ENCODE results near the gene RNF7. TPM values are rescaled to one million over a fixed set of nuclear protein-coding genes. Genes with fewer than 3 reads are reported as not detected.
"Not testable (repeated sequence)": the region's sequence is repeated elsewhere in the genome, so short reads cannot be mapped to it uniquely, and the experiment has no call there.

RNF7 gene
- total and polyA plus RNA-seq, 2 donors (not counting 3 experiments of a cell fraction or from before 2014, with no cell fraction given), result 120 to 136 TPM

DNA sequence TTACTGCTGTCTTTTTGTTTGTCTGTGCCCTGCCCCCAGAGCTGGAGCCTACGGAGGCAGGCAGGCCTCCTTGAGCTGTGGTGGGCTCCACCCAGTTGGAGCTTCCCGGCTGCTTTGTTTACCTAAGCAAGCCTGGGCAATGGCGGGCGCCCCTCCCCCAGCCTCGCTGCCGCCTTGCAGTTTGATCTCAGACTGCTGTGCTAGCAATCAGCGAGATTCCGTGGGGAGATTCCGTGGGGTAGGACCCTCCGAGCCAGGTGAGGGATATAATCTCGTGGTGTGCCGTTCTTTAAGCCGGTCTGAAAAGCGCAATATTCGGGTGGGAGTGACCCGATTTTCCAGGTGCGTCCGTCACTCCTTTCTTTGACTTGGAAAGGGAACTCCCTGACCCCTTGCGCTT lies 24.5 kb downstream of the RNF7 start:
- intact Hi-C loops (cut with micrococcal nuclease); H3K9me3 ChIP-seq (replicated peaks; ENCODE audit: control insufficient read depth, insufficient read depth, low read length); DNase-seq (ENCODE audit: low read depth, low spot score); H3K4me1 ChIP-seq (ENCODE audit: control insufficient read depth, extremely low read depth, insufficient read depth, low read length); FAIRE-seq; H3K4me2 ChIP-seq (ENCODE audit: insufficient read depth, low read length); H3K27ac ChIP-seq (ENCODE audit: insufficient read depth, low read depth, low read length); H3K9ac ChIP-seq (replicated peaks; ENCODE audit: extremely low read depth, insufficient read depth, low read length); H2AFZ ChIP-seq (ENCODE audit: low read depth, low read length); BruUV-seq (replicated peaks); H3K27me3 ChIP-seq (ENCODE audit: control insufficient read depth in 2 of 2, insufficient read depth in 2 of 2, low read length in 2 of 2); H3K4me3 ChIP-seq (replicated peaks in 1 of 3; ENCODE audit: insufficient read depth in 1 of 3, low read depth in 1 of 3, low read length in 3 of 3); H4K20me1 ChIP-seq (replicated peaks; ENCODE audit: control insufficient read depth, extremely low read depth, insufficient read depth, low read length); H3K36me3 ChIP-seq (ENCODE audit: control insufficient read depth in 2 of 2, extremely low read depth in 1 of 2, insufficient read depth in 2 of 2, low read length in 2 of 2); H3K9me1 ChIP-seq (replicated peaks; ENCODE audit: control insufficient read depth, extremely low read depth, insufficient read depth, low read length); H3K79me2 ChIP-seq (ENCODE audit: control insufficient read depth, insufficient read depth, low read length); CTCF ChIA-PET; dilution Hi-C loops (cut with MboI; ENCODE audit: extremely low pct_ligation_motif_present, low sequenced_read_pairs); POLR2A ChIA-PET: not testable (repeated sequence)

DNA sequence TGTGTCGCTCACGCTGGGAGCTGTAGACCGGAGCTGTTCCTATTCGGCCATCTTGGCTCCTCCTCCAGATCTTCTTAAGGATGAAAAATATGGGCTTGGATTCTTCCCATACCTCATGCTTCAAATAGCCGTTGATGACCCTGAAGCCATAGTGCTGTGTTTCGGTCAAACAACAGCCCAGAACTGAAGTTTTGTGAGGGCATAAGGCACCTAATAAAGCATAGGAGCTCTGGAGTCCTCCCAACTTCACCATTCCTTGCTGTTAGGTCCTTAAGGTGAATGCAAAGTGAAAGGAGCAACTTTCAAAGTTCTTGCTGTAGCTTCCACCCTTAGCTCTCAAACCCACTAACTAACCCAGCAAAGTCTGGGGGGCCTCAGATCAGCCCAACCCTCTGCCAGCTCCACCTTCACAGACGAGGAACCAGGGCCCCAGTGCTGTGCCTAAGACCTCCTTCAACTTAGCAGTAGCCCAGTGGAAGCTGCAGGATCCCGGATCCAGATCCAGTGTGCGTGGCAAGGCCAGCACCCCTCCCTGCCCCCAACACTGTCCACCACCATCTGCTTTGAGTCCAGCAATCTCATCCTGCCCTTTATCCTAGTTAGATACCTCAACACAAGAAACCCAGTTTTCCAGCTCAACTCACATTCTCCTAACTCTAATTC lies 25.1 kb downstream of the RNF7 start, which contains the start of gene GRK7:
TSS of gene GRK7 (plus strand) at position 321 of the 663 bp plus-strand sequence. CDS start 14,877 bp downstream, outside the sequence.
- DNase-seq (ENCODE audit: low read depth, low spot score) (no peak), FAIRE-seq (no peak)
- intact Hi-C loops (cut with micrococcal nuclease) (no loop called here), dilution Hi-C loops (cut with MboI; ENCODE audit: extremely low pct_ligation_motif_present, low sequenced_read_pairs) (no loop called here)
- ChIA-PET CTCF (no interaction called here), POLR2A (no interaction called here)
- BruUV-seq (replicated peaks), result no TSS peak
- Histone ChIP-seq H3K9me3 (replicated peaks; ENCODE audit: control insufficient read depth, insufficient read depth, low read length) (no peaks in the 10 kb centered on the region), H3K36me3 (ENCODE audit: control insufficient read depth in 2 of 2, extremely low read depth in 1 of 2, insufficient read depth in 2 of 2, low read length in 2 of 2) (no peaks in the 10 kb centered on the region), H3K27me3 (ENCODE audit: control insufficient read depth in 2 of 2, insufficient read depth in 2 of 2, low read length in 2 of 2) (peaks cover 0 to 4% of the 10 kb centered on the region in 2 experiments), H3K27ac (ENCODE audit: insufficient read depth, low read depth, low read length) (no peak within 1 kb of the TSS), H3K9ac (replicated peaks; ENCODE audit: extremely low read depth, insufficient read depth, low read length) (no peak within 1 kb of the TSS), H3K4me2 (ENCODE audit: insufficient read depth, low read length) (no peak within 1 kb of the TSS), H3K79me2 (ENCODE audit: control insufficient read depth, insufficient read depth, low read length) (no peaks in the 10 kb centered on the region), H3K9me1 (replicated peaks; ENCODE audit: control insufficient read depth, extremely low read depth, insufficient read depth, low read length) (no peaks in the 10 kb centered on the region), H4K20me1 (replicated peaks; ENCODE audit: control insufficient read depth, extremely low read depth, insufficient read depth, low read length) (no peaks in the 10 kb centered on the region), H3K4me3 (replicated peaks in 1 of 3; ENCODE audit: insufficient read depth in 1 of 3, low read depth in 1 of 3, low read length in 3 of 3) (no peak within 1 kb of the TSS), H3K4me1 (ENCODE audit: control insufficient read depth, extremely low read depth, insufficient read depth, low read length) (no peaks in the 10 kb centered on the region), H2AFZ (ENCODE audit: low read depth, low read length) (no peak within 1 kb of the TSS)
- TF ChIP-seq, protein P1, sequence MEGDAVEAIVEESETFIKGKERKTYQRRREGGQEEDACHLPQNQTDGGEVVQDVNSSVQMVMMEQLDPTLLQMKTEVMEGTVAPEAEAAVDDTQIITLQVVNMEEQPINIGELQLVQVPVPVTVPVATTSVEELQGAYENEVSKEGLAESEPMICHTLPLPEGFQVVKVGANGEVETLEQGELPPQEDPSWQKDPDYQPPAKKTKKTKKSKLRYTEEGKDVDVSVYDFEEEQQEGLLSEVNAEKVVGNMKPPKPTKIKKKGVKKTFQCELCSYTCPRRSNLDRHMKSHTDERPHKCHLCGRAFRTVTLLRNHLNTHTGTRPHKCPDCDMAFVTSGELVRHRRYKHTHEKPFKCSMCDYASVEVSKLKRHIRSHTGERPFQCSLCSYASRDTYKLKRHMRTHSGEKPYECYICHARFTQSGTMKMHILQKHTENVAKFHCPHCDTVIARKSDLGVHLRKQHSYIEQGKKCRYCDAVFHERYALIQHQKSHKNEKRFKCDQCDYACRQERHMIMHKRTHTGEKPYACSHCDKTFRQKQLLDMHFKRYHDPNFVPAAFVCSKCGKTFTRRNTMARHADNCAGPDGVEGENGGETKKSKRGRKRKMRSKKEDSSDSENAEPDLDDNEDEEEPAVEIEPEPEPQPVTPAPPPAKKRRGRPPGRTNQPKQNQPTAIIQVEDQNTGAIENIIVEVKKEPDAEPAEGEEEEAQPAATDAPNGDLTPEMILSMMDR (IDR thresholded peaks at IDR 0.05; ENCODE audit: extremely low read depth in 1 of 2, insufficient read depth in 1 of 2, low read depth in 1 of 2, low read length in 2 of 2), result no peak
- no peak for TF ChIP-seq POLR2A (IDR thresholded peaks at IDR 0.05; ENCODE audit: low read depth, low read length)
- TF ChIP-seq MAX (IDR thresholded peaks at IDR 0.05; ENCODE audit: insufficient read depth, insufficient read length), result no peak
- no peak for TF ChIP-seq EZH2 (IDR thresholded peaks at IDR 0.05; ENCODE audit: borderline replicate concordance, low read depth, low read length, severe bottlenecking)
- TF ChIP-seq MYC (IDR thresholded peaks at IDR 0.05; ENCODE audit: low read depth, low read length), result no peak
- TF ChIP-seq POLR2AphosphoS5 (IDR thresholded peaks at IDR 0.05; ENCODE audit: insufficient read depth, low read depth, low read length), result no peak
- no peak for TF ChIP-seq GATA2 (IDR thresholded peaks at IDR 0.05; ENCODE audit: insufficient read depth, insufficient read length, low read depth, low read length)
- no peak for TF ChIP-seq FOS (IDR thresholded peaks at IDR 0.05; ENCODE audit: borderline replicate concordance, insufficient read depth, low read length)
- no peak for TF ChIP-seq JUN (IDR thresholded peaks at IDR 0.05; ENCODE audit: borderline replicate concordance, insufficient read depth, insufficient read length, low read depth)
